SU-DHL-6 (cell line): ENCODE data around the gene LRPAP1.
"Not testable (repeated sequence)": the region's sequence is repeated elsewhere in the genome, so short reads cannot be mapped to it uniquely, and the experiment has no call there.

ENCODE experiments used
- CTCF ChIP-seq: fragments of 200-600 bp; sonication (generic); IDR thresholded peaks from one replicate; pipeline ENCODE4 v1.5.1; 2017; ENCODE audit warnings: antibody characterized with exemption, mild to moderate bottlenecking, low read length, moderate library complexity; ENCODE audit not compliant: insufficient read depth, poor library complexity, severe bottlenecking
- EZH2phosphoT487 ChIP-seq: fragments of 200-600 bp; sonication (generic), shearing (Covaris generic); conservative IDR thresholded peaks from 2 replicates; pipeline ENCODE4 v1.6.1; 2018; ENCODE audit warnings: mild to moderate bottlenecking, antibody characterized with exemption, low read length, moderate library complexity, mixed read lengths

DNA sequence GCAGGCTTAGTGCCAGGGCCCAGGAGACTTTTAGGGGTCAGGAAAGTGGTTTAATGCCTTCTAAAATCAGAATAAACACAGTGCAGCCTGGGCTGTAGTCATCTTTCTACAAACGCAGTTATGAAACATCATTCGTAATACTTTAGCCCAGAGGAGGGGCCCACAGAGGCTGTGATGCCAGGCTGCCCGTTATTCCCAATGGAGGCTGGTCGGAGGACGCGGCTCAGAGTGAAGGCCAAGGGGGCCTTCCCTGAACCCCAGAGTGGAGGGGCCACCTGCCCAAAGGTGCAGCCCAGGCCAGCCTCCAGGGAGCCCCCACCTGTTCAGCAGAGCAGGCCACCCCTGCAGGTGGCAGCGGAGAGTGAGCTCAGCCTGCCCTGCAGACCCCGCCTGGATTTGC lies 29.9 kb upstream of the LRPAP1 start:
- TF ChIP-seq CTCF, EZH2phosphoT487: not testable (repeated sequence)
